ENCODE results near the gene PRKCZ.
A peak's percentile ranks its signal among the peaks of the same experiment; 100 is the strongest.

PRKCZ gene

GRCh38 chr1:2200308-2200943 lies 150.2 kb downstream of the PRKCZ start:
- Histone ChIP-seq H3K4me3 (ENCODE audit: low read depth, low read length) (no peak overlapping the region), H3K27ac (no peak overlapping the region), H3K27me3 (replicated peaks) (no peaks in the 10 kb centered on the region), H3K36me3 (replicated peaks) (no peaks in the 10 kb centered on the region)
- TF ChIP-seq CTCF (IDR thresholded peaks at IDR 0.05; ENCODE audit: low read depth, low read length, missing control alignments), result no peak
- DNase-seq, result no peak
- in situ Hi-C loops (cut with HindIII; ENCODE audit: low pct_ligation_motif_present, low sequenced_read_pairs), result loop anchor here (25.0 kb wide), 1 partner anchor 112 kb away; no protein-coding TSS in a partner anchor

- TF ChIP-seq CTCF (IDR thresholded peaks at IDR 0.05; ENCODE audit: low read depth, low read length, missing control alignments), result no peak
- no peaks in the 10 kb centered on the region for H3K27me3 ChIP-seq (replicated peaks)
- H3K4me3 ChIP-seq (ENCODE audit: low read depth, low read length), result no peak overlapping the region
- no peak for DNase-seq
- H3K36me3 ChIP-seq (replicated peaks), result no peaks in the 10 kb centered on the region
- in situ Hi-C loops (cut with HindIII; ENCODE audit: low pct_ligation_motif_present, low sequenced_read_pairs), result loop anchor here (25.0 kb wide), 1 partner anchor 111 kb away; no protein-coding TSS in a partner anchor
- no peak overlapping the region for H3K27ac ChIP-seq
Measured at GRCh38 chr1:2201062-2201461, 150.9 kb downstream of the PRKCZ start.

GRCh38 chr1:2202008-2202575 lies 151.9 kb downstream of the PRKCZ start:
- no peak for TF ChIP-seq CTCF (IDR thresholded peaks at IDR 0.05; ENCODE audit: low read depth, low read length, missing control alignments)
- Histone ChIP-seq H3K4me3 (ENCODE audit: low read depth, low read length) (no peak overlapping the region), H3K36me3 (replicated peaks) (no peaks in the 10 kb centered on the region), H3K27ac (no peak overlapping the region), H3K27me3 (replicated peaks) (no peaks in the 10 kb centered on the region)
- no peak for DNase-seq
- in situ Hi-C loops (cut with HindIII; ENCODE audit: low pct_ligation_motif_present, low sequenced_read_pairs), result loop anchor here (25.0 kb wide), 1 partner anchor 110 kb away; no protein-coding TSS in a partner anchor

GRCh38 chr1:2202843-2203601 lies 152.8 kb downstream of the PRKCZ start:
- Histone ChIP-seq H3K4me3 (ENCODE audit: low read depth, low read length) (no peak overlapping the region), H3K27me3 (replicated peaks) (no peaks in the 10 kb centered on the region), H3K27ac (no peak overlapping the region), H3K36me3 (replicated peaks) (no peaks in the 10 kb centered on the region)
- DNase-seq, result no peak
- TF ChIP-seq CTCF (IDR thresholded peaks at IDR 0.05; ENCODE audit: low read depth, low read length, missing control alignments), result no peak
- in situ Hi-C loops (cut with HindIII; ENCODE audit: low pct_ligation_motif_present, low sequenced_read_pairs), result loop anchor here (25.0 kb wide), 1 partner anchor 109 kb away; no protein-coding TSS in a partner anchor

- no peaks in the 10 kb centered on the region for H3K36me3 ChIP-seq (replicated peaks)
- H3K4me3 ChIP-seq (ENCODE audit: low read depth, low read length), result peak overlapping the region; percentile 61
- DNase-seq, result no peak
- in situ Hi-C loops (cut with HindIII; ENCODE audit: low pct_ligation_motif_present, low sequenced_read_pairs), result loop anchor here (25.0 kb wide), 1 partner anchor 108 kb away; no protein-coding TSS in a partner anchor
- no peak for TF ChIP-seq CTCF (IDR thresholded peaks at IDR 0.05; ENCODE audit: low read depth, low read length, missing control alignments)
- H3K27ac ChIP-seq, result no peak overlapping the region
- no peaks in the 10 kb centered on the region for H3K27me3 ChIP-seq (replicated peaks)
Measured at GRCh38 chr1:2203671-2204414, 153.6 kb downstream of the PRKCZ start.

All from brain microvascular endothelial cell (primary cell).